Measurements from ENCODE around the gene RHOXF1. TPM values are rescaled to one million over a fixed set of nuclear protein-coding genes. Genes with fewer than 3 reads are reported as not detected.
"Not testable (repeated sequence)": the region's sequence is repeated elsewhere in the genome, so short reads cannot be mapped to it uniquely, and the experiment has no call there.

RHOXF1 gene
- total RNA-seq, 1 experiment from 2014 or later: not detected

DNA sequence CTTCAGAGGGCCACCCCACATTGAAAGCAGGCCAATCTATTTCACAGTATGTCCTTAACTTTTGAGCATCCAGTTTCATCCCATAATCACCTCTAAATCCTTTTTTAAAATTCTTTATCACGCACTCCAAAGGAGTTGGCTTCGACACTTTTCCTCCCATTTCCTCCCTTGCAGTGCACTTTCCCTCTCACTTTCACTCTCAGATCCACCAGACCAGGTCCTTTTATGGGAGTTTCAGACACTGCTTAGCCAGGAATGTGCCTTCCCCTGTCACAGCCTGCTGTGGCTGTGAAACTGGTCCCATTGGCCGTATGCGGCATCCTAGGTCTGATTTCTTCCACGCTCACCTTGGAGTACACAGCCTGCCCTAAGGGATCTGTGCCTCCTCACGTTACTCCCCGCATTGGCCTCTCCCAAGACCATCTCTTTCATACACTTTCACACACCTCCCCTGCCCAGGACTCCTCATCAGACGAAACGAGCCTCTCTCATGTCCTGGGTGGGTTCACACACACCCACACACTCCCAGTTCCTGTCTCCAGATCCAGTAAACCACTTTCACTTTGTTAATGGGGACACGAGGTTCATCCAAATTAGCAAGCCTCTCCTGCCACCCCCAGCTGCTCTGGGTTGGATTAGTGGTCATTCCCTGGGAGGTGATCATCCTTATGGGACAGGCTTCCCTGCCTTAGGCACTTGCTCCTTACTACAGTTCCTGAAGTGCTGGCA lies 28.3 kb downstream of the RHOXF1 start:
- Histone ChIP-seq H3K14ac (ENCODE audit: insufficient read depth, low read length) (no peak overlapping the region), H4K91ac (ENCODE audit: insufficient read length, low read depth, low read length) (no peak overlapping the region), H3T11ph (ENCODE audit: low read length) (no peak overlapping the region), H4K20me1 (ENCODE audit: control insufficient read depth, insufficient read depth, insufficient read length) (no peaks in the 10 kb centered on the region), H3K4me2 (ENCODE audit: insufficient read depth, insufficient read length, low read length) (no peak overlapping the region), H2AFZ (ENCODE audit: low read length) (no peak overlapping the region), H3K4me1 (ENCODE audit: insufficient read depth, low read length) (no peaks in the 10 kb centered on the region; the same call in 1 of the 2 replicates), H3K23ac (ENCODE audit: insufficient read length, low read depth, low read length) (no peak overlapping the region), H3K4ac (ENCODE audit: low read depth, low read length) (no peak overlapping the region), H3K27me3 (ENCODE audit: insufficient read depth, low read length) (no peaks in the 10 kb centered on the region), H4K8ac (replicated peaks; ENCODE audit: insufficient read length, low read depth, low read length) (no peak overlapping the region), H3K56ac (ENCODE audit: insufficient read length, low read depth, low read length) (no peak overlapping the region), H3K27ac (ENCODE audit: insufficient read length, low read depth, low read length) (no peak overlapping the region), H2BK120ac (ENCODE audit: low read depth, low read length, poor library complexity, severe bottlenecking) (no peak overlapping the region), H2BK12ac (ENCODE audit: insufficient read length, low read depth, low read length) (no peak overlapping the region), H4K5ac (ENCODE audit: insufficient read length, low read depth, low read length) (no peak overlapping the region), H3K79me1 (ENCODE audit: insufficient read depth, low read depth, low read length, poor library complexity, severe bottlenecking) (no peaks in the 10 kb centered on the region), H2BK15ac (ENCODE audit: low read depth, low read length) (no peak overlapping the region), H3K23me2 (ENCODE audit: insufficient read length, low read depth, low read length, poor library complexity, severe bottlenecking) (no peaks in the 10 kb centered on the region), H3K79me2 (ENCODE audit: insufficient read depth, low read length) (no peaks in the 10 kb centered on the region), H3K9me3 (ENCODE audit: control insufficient read depth, low read depth, low read length) (peaks cover 21% of the 10 kb centered on the region), H2BK5ac (ENCODE audit: insufficient read length, low read length) (no peak overlapping the region), H3K9ac (ENCODE audit: extremely low read depth, insufficient read length, low read length) (no peak overlapping the region), H2BK20ac (ENCODE audit: low read depth, low read length, poor library complexity, severe bottlenecking) (no peak overlapping the region), H3K18ac (ENCODE audit: insufficient read length, low read depth, low read length) (no peak overlapping the region), H2AK5ac (ENCODE audit: insufficient read length, low read length) (no peak overlapping the region)
- Mint-ChIP-seq H3K27ac (peak overlapping the region in 1 of 3 experiments; percentile 16; a peak in 2 of 7 replicates), H3K4me1 (peaks cover 13 to 15% of the 10 kb centered on the region in 2 experiments), H3K4me3 (no peak overlapping the region), H3K9me3 (peaks cover 42 to 46% of the 10 kb centered on the region in 2 experiments), H3K36me3 (ENCODE audit: insufficient read depth in 1 of 3, low read depth in 3 of 3) (peaks cover 0 to 4% (median 0%) of the 10 kb centered on the region in 3 experiments; a peak in 1 of 7 replicates), H3K27me3 (ENCODE audit: low read depth) (no peaks in the 10 kb centered on the region; the same call in 1 of the 2 replicates)
- DNase-seq: no peak
- TF ChIP-seq, protein P1, sequence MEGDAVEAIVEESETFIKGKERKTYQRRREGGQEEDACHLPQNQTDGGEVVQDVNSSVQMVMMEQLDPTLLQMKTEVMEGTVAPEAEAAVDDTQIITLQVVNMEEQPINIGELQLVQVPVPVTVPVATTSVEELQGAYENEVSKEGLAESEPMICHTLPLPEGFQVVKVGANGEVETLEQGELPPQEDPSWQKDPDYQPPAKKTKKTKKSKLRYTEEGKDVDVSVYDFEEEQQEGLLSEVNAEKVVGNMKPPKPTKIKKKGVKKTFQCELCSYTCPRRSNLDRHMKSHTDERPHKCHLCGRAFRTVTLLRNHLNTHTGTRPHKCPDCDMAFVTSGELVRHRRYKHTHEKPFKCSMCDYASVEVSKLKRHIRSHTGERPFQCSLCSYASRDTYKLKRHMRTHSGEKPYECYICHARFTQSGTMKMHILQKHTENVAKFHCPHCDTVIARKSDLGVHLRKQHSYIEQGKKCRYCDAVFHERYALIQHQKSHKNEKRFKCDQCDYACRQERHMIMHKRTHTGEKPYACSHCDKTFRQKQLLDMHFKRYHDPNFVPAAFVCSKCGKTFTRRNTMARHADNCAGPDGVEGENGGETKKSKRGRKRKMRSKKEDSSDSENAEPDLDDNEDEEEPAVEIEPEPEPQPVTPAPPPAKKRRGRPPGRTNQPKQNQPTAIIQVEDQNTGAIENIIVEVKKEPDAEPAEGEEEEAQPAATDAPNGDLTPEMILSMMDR (conservative IDR thresholded peaks at IDR 0.05): no peak
- WGBS (ENCODE audit: extremely low coverage, insufficient read length, low lambda C conversion rate): no CpG with 5 or more reads among the region's 10 CpGs

DNA sequence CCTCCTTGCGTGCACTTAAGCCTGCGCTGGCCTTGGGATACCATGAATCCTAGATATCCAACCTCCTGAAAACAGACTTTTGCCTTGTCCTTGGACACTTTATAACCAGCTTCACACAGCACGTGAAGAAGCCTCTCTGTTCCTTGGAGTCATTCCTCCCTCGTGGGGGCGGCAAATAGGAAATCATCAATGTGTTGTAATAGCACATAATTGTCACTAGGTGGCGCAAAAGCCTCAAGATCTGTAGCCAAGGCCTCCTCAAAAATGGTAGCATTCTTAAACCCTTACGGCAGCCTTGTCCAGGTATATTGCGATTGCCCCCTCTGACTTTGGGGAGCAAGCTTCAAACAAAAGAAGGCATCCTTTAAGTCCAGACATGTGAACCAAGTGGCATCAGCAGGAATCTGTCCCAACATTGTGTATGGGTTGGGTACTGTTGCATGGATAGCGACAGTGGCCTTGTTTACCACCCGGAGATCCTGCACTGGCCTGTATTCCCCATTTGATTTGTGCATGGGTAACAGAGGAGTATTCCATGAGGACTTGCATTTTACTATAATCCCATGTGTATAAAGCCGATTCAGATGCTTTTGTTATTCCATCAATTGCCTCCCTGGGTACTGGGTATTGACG lies 30.0 kb downstream of the RHOXF1 start:
- H3K4ac ChIP-seq (ENCODE audit: low read depth, low read length); H3K18ac ChIP-seq (ENCODE audit: insufficient read length, low read depth, low read length); H3K27me3 Mint-ChIP-seq (ENCODE audit: low read depth); H2AFZ ChIP-seq (ENCODE audit: low read length); H3K23me2 ChIP-seq (ENCODE audit: insufficient read length, low read depth, low read length, poor library complexity, severe bottlenecking); H2BK20ac ChIP-seq (ENCODE audit: low read depth, low read length, poor library complexity, severe bottlenecking); H4K91ac ChIP-seq (ENCODE audit: insufficient read length, low read depth, low read length); H3K23ac ChIP-seq (ENCODE audit: insufficient read length, low read depth, low read length); H3K56ac ChIP-seq (ENCODE audit: insufficient read length, low read depth, low read length); H4K5ac ChIP-seq (ENCODE audit: insufficient read length, low read depth, low read length); H3K4me1 ChIP-seq (ENCODE audit: insufficient read depth, low read length); H3K27ac ChIP-seq (ENCODE audit: insufficient read length, low read depth, low read length); H3T11ph ChIP-seq (ENCODE audit: low read length); H3K79me1 ChIP-seq (ENCODE audit: insufficient read depth, low read depth, low read length, poor library complexity, severe bottlenecking); H3K79me2 ChIP-seq (ENCODE audit: insufficient read depth, low read length); H4K8ac ChIP-seq (replicated peaks; ENCODE audit: insufficient read length, low read depth, low read length); H3K4me2 ChIP-seq (ENCODE audit: insufficient read depth, insufficient read length, low read length); H2BK15ac ChIP-seq (ENCODE audit: low read depth, low read length); H2AK5ac ChIP-seq (ENCODE audit: insufficient read length, low read length); H2BK120ac ChIP-seq (ENCODE audit: low read depth, low read length, poor library complexity, severe bottlenecking); H2BK5ac ChIP-seq (ENCODE audit: insufficient read length, low read length); H3K14ac ChIP-seq (ENCODE audit: insufficient read depth, low read length); H3K27ac Mint-ChIP-seq; H3K9ac ChIP-seq (ENCODE audit: extremely low read depth, insufficient read length, low read length); H3K4me3 Mint-ChIP-seq; H3K27me3 ChIP-seq (ENCODE audit: insufficient read depth, low read length); H2BK12ac ChIP-seq (ENCODE audit: insufficient read length, low read depth, low read length); H4K20me1 ChIP-seq (ENCODE audit: control insufficient read depth, insufficient read depth, insufficient read length); H3K36me3 Mint-ChIP-seq (ENCODE audit: insufficient read depth in 1 of 3, low read depth in 3 of 3); DNase-seq: not testable (repeated sequence)
- Mint-ChIP-seq H3K9me3 (peaks cover 32 to 35% of the 10 kb centered on the region in 2 experiments), H3K4me1 (peaks cover 9 to 11% of the 10 kb centered on the region in 2 experiments)
- peaks cover 17% of the 10 kb centered on the region for H3K9me3 ChIP-seq (ENCODE audit: control insufficient read depth, low read depth, low read length)
- no CpG with 5 or more reads among the region's 12 CpGs for WGBS (ENCODE audit: extremely low coverage, insufficient read length, low lambda C conversion rate)
